Measurements from ENCODE around the gene SLC6A3.

Gene SLC6A3

GRCh38 chr5:1348986-1349245, 96.3 kb downstream of the SLC6A3 start:
- no peak for TF ChIP-seq ZFX (IDR thresholded peaks at IDR 0.05)
- TF ChIP-seq, protein P1, sequence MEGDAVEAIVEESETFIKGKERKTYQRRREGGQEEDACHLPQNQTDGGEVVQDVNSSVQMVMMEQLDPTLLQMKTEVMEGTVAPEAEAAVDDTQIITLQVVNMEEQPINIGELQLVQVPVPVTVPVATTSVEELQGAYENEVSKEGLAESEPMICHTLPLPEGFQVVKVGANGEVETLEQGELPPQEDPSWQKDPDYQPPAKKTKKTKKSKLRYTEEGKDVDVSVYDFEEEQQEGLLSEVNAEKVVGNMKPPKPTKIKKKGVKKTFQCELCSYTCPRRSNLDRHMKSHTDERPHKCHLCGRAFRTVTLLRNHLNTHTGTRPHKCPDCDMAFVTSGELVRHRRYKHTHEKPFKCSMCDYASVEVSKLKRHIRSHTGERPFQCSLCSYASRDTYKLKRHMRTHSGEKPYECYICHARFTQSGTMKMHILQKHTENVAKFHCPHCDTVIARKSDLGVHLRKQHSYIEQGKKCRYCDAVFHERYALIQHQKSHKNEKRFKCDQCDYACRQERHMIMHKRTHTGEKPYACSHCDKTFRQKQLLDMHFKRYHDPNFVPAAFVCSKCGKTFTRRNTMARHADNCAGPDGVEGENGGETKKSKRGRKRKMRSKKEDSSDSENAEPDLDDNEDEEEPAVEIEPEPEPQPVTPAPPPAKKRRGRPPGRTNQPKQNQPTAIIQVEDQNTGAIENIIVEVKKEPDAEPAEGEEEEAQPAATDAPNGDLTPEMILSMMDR (conservative IDR thresholded peaks at IDR 0.05), result no peak

DNA sequence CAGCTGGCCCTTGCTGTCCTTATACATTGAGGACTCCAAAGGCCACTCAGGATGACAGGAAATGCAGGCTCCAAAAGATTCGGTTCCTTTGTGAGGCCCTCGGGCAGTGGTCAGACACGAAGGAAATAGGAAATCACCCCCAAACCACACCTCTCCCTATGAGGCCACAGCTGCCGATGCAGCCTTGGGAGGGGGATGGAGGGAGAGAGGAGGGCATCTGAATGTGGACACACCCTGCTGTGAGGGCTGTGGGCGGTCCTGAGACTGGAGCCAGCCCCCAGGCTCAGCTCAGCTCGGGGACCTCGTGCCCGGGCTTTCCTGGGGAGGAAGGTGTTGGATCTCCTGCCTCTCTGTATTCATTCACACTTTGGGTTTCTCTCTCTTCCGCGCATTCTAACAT, 97.7 kb downstream of the SLC6A3 start:
- TF ChIP-seq ZFX (IDR thresholded peaks at IDR 0.05), result no peak
- TF ChIP-seq, protein P1 (conservative IDR thresholded peaks at IDR 0.05), result no peak
- no peak overlapping the region for H3K27ac ChIP-seq

More at GRCh38 chr5:1348986-1349245, 96.3 kb downstream of the SLC6A3 start:
- no peak overlapping the region for H3K27ac ChIP-seq

DNA sequence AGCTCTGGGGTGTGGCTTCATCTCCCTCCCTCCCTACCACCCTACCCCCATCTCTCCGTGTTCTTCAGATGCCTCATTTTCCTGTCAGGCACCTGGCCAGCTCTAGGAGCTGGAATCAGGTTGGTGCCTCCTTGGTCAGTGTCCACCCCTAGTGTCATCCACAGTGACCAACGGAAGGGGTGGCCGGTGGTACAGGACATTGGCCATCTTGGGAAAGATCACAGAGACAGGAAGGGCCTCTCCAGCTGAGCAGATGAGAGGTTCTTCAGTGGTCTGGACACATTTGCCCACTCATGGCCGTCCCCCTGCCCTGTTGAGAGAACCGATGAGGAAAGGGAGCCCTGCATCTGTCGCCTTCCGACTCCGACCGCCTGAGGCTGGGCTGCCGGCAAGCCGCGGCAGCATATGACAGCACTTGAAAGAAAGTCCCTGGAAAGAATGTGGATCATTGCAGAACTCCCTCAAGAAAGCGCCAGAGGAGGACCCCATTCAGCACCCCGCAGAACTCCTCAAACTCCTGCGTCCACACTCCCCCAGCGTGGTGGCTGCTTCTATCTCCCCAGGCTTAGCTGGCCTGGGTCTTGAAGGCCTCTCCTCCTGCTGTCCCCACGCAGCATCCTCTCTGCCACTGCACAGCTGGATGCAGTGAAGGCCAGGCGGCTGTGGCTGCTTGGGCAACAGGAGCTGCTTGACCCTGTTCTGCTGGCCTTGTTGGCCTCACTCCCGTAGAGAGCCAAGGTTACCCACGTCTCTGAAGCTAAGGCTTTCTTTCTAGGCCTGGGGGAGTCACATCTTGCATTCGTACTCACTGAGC, 98.4 kb downstream of the SLC6A3 start:
- H3K27ac ChIP-seq, result no peak overlapping the region
- TF ChIP-seq ZFX (IDR thresholded peaks at IDR 0.05), result no peak
- TF ChIP-seq, protein P1 (conservative IDR thresholded peaks at IDR 0.05), result no peak

DNA sequence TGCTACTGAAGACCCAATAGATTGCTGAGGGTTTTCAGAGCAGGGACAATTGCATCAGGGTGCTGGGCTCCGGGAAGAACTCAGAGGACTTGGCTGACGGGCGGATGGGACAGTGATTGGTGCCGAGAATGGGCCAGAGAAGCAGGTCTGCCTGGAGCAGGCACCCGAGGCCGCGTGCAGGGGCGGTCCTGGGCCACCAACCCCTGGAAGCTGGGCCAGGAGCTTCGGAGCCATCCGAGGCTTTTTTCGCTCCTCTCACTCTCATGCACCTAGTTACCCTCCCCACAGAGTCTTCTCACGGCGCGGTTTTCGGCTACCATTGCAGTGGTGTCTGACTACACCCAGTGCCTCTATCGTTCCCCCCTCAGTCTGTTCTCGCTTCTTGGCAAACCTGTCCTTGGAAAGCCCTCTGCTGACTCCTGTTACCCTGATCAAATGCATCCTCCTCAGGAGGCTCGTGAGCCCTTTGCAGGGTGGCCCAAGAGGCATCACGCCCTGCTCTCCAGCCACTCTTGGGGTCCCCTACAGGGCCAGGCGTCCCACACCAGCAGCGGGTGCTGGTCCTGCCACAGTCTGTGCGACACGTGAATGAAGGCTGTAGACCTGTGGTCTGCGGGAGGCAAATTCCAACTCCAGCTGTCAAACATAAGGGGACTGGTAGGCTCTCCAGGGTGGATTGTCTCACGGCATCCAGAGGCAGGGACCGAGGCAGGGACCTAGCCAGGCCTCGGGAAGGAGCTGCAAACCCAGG, 99.2 kb downstream of the SLC6A3 start:
- TF ChIP-seq ZFX (IDR thresholded peaks at IDR 0.05), result no peak
- TF ChIP-seq, protein P1 (conservative IDR thresholded peaks at IDR 0.05), result no peak
- H3K27ac ChIP-seq, result peak overlapping the region; percentile 84

- peak within 1 kb of the TSS; percentile 84 for H3K27ac ChIP-seq
- peak; percentile 91 for TF ChIP-seq ZFX (IDR thresholded peaks at IDR 0.05)
- TF ChIP-seq, protein P1 (conservative IDR thresholded peaks at IDR 0.05), result no peak
These were observed 100.0 kb downstream of the SLC6A3 start, which contains the start of gene CLPTM1L for GRCh38 chr5:1344975-1345838. Gene CLPTM1L, minus strand, starts transcription at chr5:1345099. Its CDS starts 258 bp downstream, at chr5:1344841.

GRCh38 chr5:1343931-1344901, 101.0 kb downstream of the SLC6A3 start:
- no peak for TF ChIP-seq ZFX (IDR thresholded peaks at IDR 0.05)
- TF ChIP-seq, protein P1 (conservative IDR thresholded peaks at IDR 0.05), result no peak
- H3K27ac ChIP-seq, result peak overlapping the region; percentile 84

Data from C4-2B (cell line).